Stimulated activated CD8-positive, alpha-beta memory T cell treated with anti-CD3 and anti-CD28 coated beads, Interleukin-7, amount 100 ng/mL, for 1 hour (primary cell): ENCODE data around the gene USP17L17.
"Not testable (repeated sequence)": the region's sequence is repeated elsewhere in the genome, so short reads cannot be mapped to it uniquely, and the experiment has no call there.

Experiments used
- DNase-seq, 2 donors: peaks; one replicate each; pipeline ENCODE4 v3.0.0-alpha.2; 2020; ENCODE audit warnings: low read depth in 2 of 2

Gene USP17L17, protein sequence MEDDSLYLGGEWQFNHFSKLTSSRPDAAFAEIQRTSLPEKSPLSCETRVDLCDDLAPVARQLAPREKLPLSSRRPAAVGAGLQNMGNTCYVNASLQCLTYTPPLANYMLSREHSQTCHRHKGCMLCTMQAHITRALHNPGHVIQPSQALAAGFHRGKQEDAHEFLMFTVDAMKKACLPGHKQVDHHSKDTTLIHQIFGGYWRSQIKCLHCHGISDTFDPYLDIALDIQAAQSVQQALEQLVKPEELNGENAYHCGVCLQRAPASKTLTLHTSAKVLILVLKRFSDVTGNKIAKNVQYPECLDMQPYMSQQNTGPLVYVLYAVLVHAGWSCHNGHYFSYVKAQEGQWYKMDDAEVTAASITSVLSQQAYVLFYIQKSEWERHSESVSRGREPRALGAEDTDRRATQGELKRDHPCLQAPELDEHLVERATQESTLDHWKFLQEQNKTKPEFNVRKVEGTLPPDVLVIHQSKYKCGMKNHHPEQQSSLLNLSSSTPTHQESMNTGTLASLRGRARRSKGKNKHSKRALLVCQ

DNA sequence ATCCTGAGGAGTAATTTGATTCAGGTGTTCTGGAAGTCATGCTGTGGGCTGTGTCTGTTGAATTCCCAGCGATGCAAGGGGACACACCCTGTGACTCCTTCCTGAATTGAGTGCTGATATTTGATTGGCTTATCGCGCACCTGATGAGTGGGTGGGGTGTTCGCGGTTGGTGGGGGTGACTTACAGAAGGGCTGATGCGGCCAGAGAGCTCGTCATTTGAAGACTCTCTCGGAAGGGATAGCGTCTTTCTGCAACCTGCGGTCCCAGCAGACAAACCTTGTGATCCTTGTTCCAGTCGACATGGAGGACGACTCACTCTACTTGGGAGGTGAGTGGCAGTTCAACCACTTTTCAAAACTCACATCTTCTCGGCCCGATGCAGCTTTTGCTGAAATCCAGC, at the start of gene USP17L17:
USP17L17 (plus strand) TSS at position 301 of the 400 bp plus-strand sequence; CDS start at position 301, 0 bp downstream.
- DNase-seq: not testable (repeated sequence)

DNA sequence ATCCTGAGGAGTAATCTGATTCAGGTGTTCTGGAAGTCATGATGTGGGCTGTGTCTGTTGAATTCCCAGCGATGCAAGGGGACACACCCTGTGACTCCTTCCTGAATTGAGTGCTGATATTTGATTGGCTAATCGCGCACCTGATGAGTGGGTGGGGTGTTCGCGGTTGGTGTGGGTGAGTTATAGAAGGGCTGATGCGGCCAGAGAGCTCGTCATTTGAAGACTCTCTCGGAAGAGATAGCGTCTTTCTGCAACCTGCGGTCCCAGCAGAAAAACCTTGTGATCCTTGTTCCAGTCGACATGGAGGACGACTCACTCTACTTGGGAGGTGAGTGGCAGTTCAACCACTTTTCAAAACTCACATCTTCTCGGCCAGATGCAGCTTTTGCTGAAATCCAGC, 33.3 kb upstream of the USP17L17 start, which contains the start of gene USP17L10:
USP17L10 (plus strand) TSS at position 301 of the 400 bp plus-strand sequence; CDS start at position 301, 0 bp downstream.
- DNase-seq: not testable (repeated sequence)

DNA sequence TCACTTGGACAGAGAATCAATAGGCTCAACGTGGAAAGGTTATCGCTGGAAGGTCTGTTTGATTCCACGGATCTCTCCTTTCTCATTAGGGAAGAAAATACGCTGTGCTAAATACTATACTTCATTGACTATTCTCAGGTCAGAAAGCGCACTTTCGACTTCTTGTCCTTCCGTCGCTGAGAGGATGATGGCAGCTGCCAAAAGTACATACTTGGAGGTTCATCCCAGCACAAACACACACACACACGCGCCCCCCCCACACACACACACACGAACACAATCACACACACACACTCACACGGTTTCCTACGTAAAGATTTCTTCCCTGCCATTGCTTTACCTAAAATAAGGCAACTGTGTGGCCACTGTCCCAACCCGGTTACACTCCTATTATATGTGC, 29.0 kb upstream of the USP17L17 start:
- DNase-seq: not testable (repeated sequence)

DNA sequence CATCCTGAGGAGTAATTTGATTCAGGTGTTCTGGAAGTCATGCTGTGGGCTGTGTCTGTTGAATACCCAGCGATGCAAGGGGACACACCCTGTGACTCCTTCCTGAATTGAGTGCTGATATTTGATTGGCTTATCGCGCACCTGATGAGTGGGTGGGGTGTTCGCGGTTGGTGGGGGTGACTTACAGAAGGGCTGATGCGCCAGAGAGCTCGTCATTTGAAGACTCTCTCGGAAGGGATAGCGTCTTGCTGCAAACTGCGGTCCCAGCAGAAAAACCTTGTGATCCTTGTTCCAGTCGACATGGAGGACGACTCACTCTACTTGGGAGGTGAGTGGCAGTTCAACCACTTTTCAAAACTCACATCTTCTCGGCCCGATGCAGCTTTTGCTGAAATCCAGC, 28.6 kb upstream of the USP17L17 start, which contains the start of gene USP17L11:
USP17L11 (plus strand) TSS at position 301 of the 400 bp plus-strand sequence; CDS start at position 301, 0 bp downstream.
- DNase-seq: not testable (repeated sequence)

DNA sequence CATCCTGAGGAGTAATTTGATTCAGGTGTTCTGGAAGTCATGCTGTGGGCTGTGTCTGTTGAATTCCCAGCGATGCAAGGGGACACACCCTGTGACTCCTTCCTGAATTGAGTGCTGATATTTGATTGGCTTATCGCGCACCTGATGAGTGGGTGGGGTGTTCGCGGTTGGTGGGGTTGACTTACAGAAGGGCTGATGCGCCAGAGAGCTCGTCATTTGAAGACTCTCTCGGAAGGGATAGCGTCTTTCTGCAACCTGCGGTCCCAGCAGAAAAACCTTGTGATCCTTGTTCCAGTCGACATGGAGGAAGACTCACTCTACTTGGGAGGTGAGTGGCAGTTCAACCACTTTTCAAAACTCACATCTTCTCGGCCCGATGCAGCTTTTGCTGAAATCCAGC, 23.8 kb upstream of the USP17L17 start, which contains the start of gene USP17L12:
USP17L12 (plus strand) TSS at position 301 of the 400 bp plus-strand sequence; CDS start at position 301, 0 bp downstream.
- DNase-seq: not testable (repeated sequence)

DNA sequence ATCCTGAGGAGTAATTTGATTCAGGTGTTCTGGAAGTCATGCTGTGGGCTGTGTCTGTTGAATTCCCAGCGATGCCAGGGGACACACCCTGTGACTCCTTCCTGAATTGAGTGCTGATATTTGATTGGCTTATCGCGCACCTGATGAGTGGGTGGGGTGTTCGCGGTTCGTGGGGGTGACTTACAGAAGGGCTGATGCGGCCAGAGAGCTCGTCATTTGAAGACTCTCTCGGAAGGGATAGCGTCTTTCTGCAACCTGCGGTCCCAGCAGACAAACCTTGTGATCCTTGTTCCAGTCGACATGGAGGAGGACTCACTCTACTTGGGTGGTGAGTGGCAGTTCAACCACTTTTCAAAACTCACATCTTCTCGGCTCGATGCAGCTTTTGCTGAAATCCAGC, 19.1 kb upstream of the USP17L17 start, which contains the start of gene USP17L13:
USP17L13 (plus strand) TSS at position 301 of the 400 bp plus-strand sequence; CDS start at position 301, 0 bp downstream.
- DNase-seq: not testable (repeated sequence)

DNA sequence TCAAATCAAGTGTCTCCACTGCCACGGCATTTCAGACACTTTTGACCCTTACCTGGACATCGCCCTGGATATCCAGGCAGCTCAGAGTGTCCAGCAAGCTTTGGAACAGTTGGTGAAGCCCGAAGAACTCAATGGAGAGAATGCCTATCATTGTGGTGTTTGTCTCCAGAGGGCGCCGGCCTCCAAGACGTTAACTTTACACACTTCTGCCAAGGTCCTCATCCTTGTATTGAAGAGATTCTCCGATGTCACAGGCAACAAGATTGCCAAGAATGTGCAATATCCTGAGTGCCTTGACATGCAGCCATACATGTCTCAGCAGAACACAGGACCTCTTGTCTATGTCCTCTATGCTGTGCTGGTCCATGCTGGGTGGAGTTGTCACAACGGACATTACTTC, 13.4 kb upstream of the USP17L17 start:
- DNase-seq: not testable (repeated sequence)

DNA sequence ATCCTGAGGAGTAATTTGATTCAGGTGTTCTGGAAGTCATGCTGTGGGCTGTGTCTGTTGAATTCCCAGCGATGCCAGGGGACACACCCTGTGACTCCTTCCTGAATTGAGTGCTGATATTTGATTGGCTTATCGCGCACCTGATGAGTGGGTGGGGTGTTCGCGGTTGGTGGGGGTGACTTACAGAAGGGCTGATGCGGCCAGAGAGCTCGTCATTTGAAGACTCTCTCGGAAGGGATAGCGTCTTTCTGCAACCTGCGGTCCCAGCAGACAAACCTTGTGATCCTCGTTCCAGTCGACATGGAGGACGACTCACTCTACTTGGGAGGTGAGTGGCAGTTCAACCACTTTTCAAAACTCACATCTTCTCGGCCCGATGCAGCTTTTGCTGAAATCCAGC, 9.6 kb upstream of the USP17L17 start, which contains the start of gene USP17L15:
USP17L15 (plus strand) TSS at position 301 of the 400 bp plus-strand sequence; CDS start at position 301, 0 bp downstream.
- not testable (repeated sequence) for DNase-seq

DNA sequence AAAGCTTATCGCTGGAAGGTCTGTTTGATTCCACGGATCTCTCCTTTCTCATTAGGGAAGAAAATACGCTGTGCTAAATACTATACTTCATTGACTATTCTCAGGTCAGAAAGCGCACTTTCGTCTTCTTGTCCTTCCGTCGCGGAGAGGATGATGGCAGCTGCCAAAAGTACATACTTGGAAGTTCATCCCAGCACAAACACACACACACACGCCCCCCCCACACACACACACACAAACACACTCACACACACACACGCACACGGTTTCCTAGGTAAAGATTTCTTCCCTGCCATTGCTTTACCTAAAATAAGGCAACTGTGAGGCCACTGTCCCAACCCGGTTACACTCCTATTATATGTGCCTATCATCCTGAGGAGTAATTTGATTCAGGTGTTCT, 5.2 kb upstream of the USP17L17 start:
- DNase-seq: not testable (repeated sequence)

DNA sequence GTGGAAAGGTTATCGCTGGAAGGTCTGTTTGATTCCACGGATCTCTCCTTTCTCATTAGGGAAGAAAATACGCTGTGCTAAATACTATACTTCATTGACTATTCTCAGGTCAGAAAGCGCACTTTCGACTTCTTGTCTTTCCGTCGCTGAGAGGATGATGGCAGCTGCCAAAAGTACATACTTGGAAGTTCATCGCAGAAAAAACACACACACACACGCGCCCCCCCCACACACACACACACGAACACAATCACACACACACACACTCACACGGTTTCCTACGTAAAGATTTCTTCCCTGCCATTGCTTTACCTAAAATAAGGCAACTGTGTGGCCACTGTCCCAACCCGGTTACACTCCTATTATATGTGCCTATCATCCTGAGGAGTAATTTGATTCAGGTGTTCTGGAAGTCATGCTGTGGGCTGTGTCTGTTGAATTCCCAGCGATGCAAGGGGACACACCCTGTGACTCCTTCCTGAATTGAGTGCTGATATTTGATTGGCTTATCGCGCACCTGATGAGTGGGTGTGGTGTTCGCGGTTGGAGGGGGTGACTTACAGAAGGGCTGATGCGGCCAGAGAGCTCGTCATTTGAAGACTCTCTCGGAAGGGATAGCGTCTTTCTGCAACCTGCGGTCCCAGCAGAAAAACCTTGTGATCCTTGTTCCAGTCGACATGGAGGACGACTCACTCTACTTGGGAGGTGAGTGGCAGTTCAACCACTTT, 4.4 kb downstream of the USP17L17 start, which contains the start of gene USP17L18:
USP17L18 (plus strand) TSS at position 678 of the 728 bp plus-strand sequence; CDS start at position 678, 0 bp downstream.
- DNase-seq: not testable (repeated sequence)

DNA sequence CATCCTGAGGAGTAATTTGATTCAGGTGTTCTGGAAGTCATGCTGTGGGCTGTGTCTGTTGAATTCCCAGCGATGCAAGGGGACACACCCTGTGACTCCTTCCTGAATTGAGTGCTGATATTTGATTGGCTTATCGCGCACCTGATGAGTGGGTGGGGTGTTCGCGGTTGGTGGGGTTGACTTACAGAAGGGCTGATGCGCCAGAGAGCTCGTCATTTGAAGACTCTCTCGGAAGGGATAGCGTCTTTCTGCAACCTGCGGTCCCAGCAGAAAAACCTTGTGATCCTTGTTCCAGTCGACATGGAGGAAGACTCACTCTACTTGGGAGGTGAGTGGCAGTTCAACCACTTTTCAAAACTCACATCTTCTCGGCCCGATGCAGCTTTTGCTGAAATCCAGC, 9.4 kb downstream of the USP17L17 start, which contains the start of gene USP17L19:
USP17L19 (plus strand) TSS at position 301 of the 400 bp plus-strand sequence; CDS start at position 301, 0 bp downstream.
- DNase-seq: not testable (repeated sequence)

DNA sequence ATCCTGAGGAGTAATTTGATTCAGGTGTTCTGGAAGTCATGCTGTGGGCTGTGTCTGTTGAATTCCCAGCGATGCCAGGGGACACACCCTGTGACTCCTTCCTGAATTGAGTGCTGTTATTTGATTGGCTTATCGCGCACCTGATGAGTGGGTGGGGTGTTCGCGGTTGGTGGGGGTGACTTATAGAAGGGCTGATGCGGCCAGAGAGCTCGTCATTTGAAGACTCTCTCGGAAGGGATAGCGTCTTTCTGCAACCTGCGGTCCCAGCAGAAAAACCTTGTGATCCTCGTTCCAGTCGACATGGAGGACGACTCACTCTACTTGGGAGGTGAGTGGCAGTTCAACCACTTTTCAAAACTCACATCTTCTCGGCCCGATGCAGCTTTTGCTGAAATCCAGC, 14.1 kb downstream of the USP17L17 start, which contains the start of gene USP17L20:
USP17L20 (plus strand) TSS at position 301 of the 400 bp plus-strand sequence; CDS start at position 301, 0 bp downstream.
- DNase-seq: not testable (repeated sequence)

DNA sequence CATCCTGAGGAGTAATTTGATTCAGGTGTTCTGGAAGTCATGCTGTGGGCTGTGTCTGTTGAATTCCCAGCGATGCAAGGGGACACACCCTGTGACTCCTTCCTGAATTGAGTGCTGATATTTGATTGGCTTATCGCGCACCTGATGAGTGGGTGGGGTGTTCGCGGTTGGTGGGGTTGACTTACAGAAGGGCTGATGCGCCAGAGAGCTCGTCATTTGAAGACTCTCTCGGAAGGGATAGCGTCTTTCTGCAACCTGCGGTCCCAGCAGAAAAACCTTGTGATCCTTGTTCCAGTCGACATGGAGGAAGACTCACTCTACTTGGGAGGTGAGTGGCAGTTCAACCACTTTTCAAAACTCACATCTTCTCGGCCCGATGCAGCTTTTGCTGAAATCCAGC, 18.9 kb downstream of the USP17L17 start, which contains the start of gene USP17L21:
USP17L21 (plus strand) TSS at position 301 of the 400 bp plus-strand sequence; CDS start at position 301, 0 bp downstream.
- not testable (repeated sequence) for DNase-seq

DNA sequence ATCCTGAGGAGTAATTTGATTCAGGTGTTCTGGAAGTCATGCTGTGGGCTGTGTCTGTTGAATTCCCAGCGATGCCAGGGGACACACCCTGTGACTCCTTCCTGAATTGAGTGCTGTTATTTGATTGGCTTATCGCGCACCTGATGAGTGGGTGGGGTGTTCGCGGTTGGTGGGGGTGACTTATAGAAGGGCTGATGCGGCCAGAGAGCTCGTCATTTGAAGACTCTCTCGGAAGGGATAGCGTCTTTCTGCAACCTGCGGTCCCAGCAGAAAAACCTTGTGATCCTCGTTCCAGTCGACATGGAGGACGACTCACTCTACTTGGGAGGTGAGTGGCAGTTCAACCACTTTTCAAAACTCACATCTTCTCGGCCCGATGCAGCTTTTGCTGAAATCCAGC, 23.6 kb downstream of the USP17L17 start, which contains the start of gene USP17L22:
USP17L22 (plus strand) TSS at position 301 of the 400 bp plus-strand sequence; CDS start at position 301, 0 bp downstream.
- DNase-seq: not testable (repeated sequence)

DNA sequence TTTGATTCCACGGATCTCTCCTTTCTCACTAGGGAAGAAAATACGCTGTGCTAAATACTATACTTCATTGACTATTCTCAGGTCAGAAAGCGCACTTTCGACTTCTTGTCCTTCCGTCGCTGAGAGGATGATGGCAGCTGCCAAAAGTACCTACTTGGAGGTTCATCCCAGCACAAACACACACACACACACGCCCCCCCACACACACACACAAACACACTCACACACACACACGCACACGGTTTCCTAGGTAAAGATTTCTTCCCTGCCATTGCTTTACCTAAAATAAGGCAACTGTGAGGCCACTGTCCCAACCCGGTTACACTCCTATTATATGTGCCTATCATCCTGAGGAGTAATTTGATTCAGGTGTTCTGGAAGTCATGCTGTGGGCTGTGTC, 28.0 kb downstream of the USP17L17 start:
- DNase-seq: not testable (repeated sequence)
